Muscle layer of duodenum (tissue), 2 donors: ENCODE measurements around the gene TMEM201.
A peak's percentile ranks its signal among the peaks of the same experiment; 100 is the strongest.

Experiments
- H3K27ac ChIP-seq: one replicate; pipeline ENCODE4 v1.7.0; 2013; ENCODE audit warnings: mild to moderate bottlenecking, low read length
- H3K27me3 ChIP-seq: one replicate; pipeline ENCODE4 v1.7.0; 2013; ENCODE audit warnings: low read depth, mild to moderate bottlenecking, control low read depth, low read length
- H3K36me3 ChIP-seq, 2 donors: one replicate each; pipeline ENCODE4 v1.7.0; 2013; ENCODE audit warnings: low read length in 2 of 2, control low read depth in 1 of 2, mild to moderate bottlenecking in 1 of 2; ENCODE audit not compliant: insufficient read depth in 2 of 2, control insufficient read depth in 1 of 2
- H3K4me1 ChIP-seq, 2 donors: one replicate each; pipeline ENCODE4 v1.7.0; 2013; ENCODE audit warnings: low read length in 2 of 2, mild to moderate bottlenecking in 2 of 2, control low read depth in 1 of 2, moderate library complexity in 1 of 2; ENCODE audit not compliant: insufficient read depth in 2 of 2, control insufficient read depth in 1 of 2
- H3K4me3 ChIP-seq, 2 donors: one replicate each; pipeline ENCODE4 v1.7.0; 2013; ENCODE audit warnings: low read length in 2 of 2, low read depth in 1 of 2, mild to moderate bottlenecking in 1 of 2
- H3K9me3 ChIP-seq, 2 donors: one replicate each; pipeline ENCODE4 v1.7.0; 2013; ENCODE audit warnings: low read length in 2 of 2, control low read depth in 1 of 2, mild to moderate bottlenecking in 1 of 2; ENCODE audit not compliant: control insufficient read depth in 1 of 2
- donor health status: healthy.

TMEM201 gene

DNA sequence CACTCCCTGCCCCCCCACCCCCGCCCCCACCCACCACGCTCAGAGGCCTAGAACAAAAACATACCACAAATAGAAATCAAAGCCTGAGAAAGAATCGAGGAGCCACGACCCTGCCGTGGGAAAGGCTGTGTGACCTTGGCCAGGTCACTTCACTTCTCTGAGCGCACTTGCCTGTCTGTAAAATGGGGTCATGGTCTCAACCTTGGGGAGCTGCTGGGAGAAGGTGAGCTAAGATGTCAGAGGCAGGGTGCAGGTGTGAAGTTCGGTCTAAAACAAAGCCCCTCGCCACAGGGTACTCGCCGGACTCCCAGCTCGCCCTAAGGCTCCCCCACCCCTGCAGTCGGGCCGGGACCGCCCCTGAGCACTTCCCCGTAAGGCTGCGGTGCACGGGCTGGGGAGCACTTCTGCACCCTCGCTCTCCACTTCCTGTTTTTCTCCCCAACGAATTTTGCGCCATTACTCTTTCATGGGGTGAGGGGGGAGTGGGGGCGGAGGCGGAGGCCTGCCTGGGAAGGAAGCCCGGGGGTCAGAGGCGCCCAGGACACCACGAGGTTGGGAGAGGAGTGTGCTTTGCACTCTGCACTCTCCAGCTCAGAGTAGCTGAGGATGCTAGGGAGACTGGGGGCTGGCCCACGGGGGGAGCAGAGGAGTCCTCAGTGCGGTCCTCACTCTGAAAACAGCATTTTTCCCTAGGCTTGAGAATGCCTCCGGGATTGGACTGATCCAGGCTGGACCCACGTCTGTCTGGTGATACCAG is 40.9 kb downstream of the TMEM201 start:
- Histone ChIP-seq H3K27ac (peak overlapping the region; percentile 56), H3K4me1 (peaks cover 0 to 7% of the 10 kb centered on the region in 2 donors)

DNA sequence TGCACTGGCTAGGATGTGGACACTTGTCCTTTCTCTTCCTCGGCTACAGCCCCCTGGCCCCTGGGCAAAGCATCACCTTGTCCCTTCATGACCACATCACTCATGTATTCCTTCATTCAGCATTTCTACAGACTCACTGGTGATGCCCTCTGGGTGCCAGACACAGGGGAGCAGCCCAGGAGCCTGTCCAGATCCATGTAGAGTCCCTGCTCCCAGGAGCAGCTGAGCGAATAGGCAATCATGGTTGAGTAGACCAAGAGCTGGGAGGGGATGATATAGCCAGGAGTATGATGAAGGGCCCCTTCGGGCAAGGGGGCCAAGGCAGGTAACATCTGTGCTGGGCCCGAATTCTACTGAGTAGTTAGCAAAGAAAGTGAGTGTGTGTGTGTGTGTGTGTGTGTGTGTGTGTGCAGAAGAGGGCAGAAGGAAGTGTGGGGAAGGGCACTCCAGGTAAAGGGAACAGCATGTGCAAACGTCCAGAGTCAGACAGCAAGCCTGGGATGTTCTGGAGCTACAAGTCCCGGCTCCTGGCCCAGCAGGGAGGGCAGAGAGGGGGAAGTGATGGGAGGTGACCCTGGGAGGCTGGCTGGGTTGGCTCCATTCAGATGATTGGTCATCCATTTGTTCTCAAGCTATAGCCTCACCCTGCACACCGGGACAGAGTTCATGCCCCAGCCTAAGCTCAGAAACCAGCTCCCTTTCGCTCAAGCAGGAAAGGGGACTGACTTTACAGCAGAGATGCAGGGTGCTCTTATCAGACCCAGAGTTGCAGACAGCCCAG is 41.8 kb downstream of the TMEM201 start:
- no peaks in the 10 kb centered on the region for H3K36me3 ChIP-seq
- peaks cover 0 to 7% of the 10 kb centered on the region in 2 donors for H3K4me1 ChIP-seq
- H3K9me3 ChIP-seq = no peaks in the 10 kb centered on the region
- no peak overlapping the region for H3K4me3 ChIP-seq
- H3K27ac ChIP-seq = peak overlapping the region; percentile 56
- H3K27me3 ChIP-seq = no peaks in the 10 kb centered on the region

More for the DNA sequence above, 40.9 kb downstream of the TMEM201 start:
- H3K36me3 ChIP-seq = no peaks in the 10 kb centered on the region
- peak overlapping the region in 1 of 2 donors; percentile 29 for H3K4me3 ChIP-seq
- H3K27me3 ChIP-seq = no peaks in the 10 kb centered on the region
- H3K9me3 ChIP-seq = no peaks in the 10 kb centered on the region

DNA sequence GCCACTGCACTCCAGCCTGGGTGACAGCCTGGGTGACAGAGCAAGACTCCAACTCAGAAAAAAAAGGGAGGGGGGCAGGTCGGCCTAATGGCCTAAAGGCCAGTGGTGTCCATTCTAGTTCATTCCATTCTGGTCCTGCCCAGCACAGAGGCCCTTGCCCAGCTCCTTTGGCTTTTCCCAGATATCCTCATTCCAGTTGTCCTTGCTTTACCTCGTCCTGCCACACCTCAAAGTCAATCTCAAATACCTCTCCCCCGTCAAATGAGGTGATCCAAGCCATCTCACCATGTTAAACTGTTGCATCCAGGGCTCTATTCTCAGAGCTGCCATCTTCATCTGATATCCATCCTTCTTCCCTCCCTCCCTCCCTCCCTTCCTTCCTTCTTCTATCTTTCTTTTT is 42.9 kb downstream of the TMEM201 start:
- no peaks in the 10 kb centered on the region for H3K9me3 ChIP-seq
- no peaks in the 10 kb centered on the region for H3K36me3 ChIP-seq
- peaks cover 0 to 3% of the 10 kb centered on the region in 2 donors for H3K4me1 ChIP-seq
- no peak overlapping the region for H3K4me3 ChIP-seq
- H3K27ac ChIP-seq = no peak overlapping the region
- no peaks in the 10 kb centered on the region for H3K27me3 ChIP-seq

- Histone ChIP-seq H3K36me3 (no peaks in the 10 kb centered on the region), H3K4me1 (no peaks in the 10 kb centered on the region), H3K9me3 (peaks cover 0 to 3% of the 10 kb centered on the region in 2 donors), H3K27me3 (no peaks in the 10 kb centered on the region), H3K27ac (no peak overlapping the region), H3K4me3 (no peak overlapping the region)
Observed at GRCh38 chr1:9633493-9633892, 44.8 kb downstream of the TMEM201 start.

- H3K36me3 ChIP-seq = no peaks in the 10 kb centered on the region
Observed at GRCh38 chr1:9634582-9634981, 45.9 kb downstream of the TMEM201 start.

DNA sequence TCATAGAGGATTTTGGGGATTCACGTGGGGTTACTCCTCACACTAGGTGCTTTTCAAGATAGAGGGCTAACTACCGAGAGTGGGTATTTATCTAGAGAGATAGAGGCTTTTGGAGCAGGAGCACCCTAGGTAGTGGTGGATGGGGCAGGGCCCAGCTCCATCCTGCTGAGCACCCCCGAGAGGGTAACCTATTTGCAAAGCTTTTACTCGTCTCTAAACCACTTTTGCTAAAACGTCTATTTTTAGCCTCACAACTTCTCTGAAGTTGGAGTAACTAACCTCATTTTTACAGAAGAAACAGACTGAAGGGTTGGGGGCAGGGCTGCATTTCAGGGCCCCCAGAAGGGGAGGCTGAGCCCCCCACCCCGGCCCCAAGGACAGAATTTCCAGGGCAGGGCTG is 50.5 kb downstream of the TMEM201 start:
- Histone ChIP-seq H3K4me3 (no peak overlapping the region), H3K27ac (no peak overlapping the region), H3K36me3 (no peaks in the 10 kb centered on the region), H3K27me3 (no peaks in the 10 kb centered on the region), H3K4me1 (no peaks in the 10 kb centered on the region), H3K9me3 (peaks cover 0 to 3% of the 10 kb centered on the region in 2 donors)

More at GRCh38 chr1:9634582-9634981, 45.9 kb downstream of the TMEM201 start:
- Histone ChIP-seq H3K27ac (no peak overlapping the region), H3K4me1 (no peaks in the 10 kb centered on the region), H3K27me3 (no peaks in the 10 kb centered on the region), H3K4me3 (no peak overlapping the region), H3K9me3 (peaks cover 0 to 3% of the 10 kb centered on the region in 2 donors)

DNA sequence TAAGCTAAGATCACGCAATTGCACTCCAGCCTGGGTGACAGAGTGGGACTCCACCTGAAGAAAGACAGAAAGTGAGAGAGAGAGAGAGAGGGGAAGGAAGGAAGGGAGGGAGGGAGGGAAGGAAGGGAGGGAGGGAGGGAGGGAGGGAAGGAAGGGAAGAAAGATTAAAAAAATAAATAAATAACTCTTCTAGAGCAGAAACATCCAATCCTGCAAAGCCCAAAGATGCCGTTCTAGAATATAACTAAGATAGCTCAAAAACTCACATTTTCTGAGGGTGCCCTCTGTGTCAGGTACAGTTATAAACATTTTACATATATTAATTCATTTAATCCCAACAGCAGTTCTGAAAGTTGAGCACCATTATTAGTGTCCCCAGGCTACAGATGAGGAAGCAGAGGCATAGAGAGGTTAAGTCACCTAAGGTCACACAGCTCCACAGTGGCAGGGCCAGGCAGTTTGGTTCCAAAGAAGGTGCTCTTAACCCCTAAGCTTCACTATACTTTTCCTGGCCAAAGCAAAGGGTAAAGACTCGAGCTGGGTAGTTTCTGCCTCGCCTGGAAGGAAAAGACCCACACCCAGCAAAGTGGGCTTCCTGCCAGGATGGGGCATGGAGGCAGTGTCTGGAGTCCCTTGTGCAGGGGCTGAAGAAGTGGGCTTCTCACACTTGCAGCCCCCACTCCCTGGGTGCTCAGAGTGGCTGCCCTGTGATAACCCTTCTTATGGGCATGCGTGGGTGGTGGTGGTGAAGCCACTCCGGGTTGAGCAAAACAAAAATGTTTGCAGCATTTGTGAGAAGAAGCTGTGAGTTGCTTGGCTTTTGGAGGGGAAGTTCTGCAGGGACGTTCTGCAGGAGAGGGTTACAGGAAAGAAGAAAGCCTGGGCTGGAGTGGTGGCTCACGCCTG is 54.9 kb downstream of the TMEM201 start:
- no peaks in the 10 kb centered on the region for H3K36me3 ChIP-seq

GRCh38 chr1:9646037-9646436 is 57.3 kb downstream of the TMEM201 start:
- Histone ChIP-seq H3K9me3 (no peaks in the 10 kb centered on the region), H3K36me3 (no peaks in the 10 kb centered on the region), H3K4me3 (no peak overlapping the region), H3K27ac (no peak overlapping the region), H3K27me3 (no peaks in the 10 kb centered on the region), H3K4me1 (no peaks in the 10 kb centered on the region)

More for the DNA sequence above, 54.9 kb downstream of the TMEM201 start:
- Histone ChIP-seq H3K4me1 (no peaks in the 10 kb centered on the region), H3K9me3 (no peaks in the 10 kb centered on the region), H3K4me3 (no peak overlapping the region), H3K27me3 (no peaks in the 10 kb centered on the region), H3K27ac (no peak overlapping the region)

DNA sequence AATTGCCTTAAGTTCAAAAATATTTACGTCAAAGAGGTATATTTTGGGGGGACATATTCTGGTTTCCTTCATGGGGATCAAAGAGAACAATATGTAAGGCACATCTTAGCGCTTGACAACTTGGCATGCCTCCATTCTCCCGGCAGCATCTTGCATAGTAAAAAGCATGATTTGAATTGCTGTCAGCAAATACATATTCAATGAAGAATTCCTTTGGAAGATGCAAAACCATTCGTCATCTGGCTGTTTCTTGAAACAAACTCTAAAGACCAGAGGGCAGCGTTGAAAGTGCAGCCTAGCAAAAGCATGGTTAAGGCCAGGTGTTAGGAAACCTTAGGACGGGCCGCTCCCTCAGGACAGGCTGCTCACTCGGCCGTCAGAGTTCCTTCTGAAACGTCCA is 59.5 kb downstream of the TMEM201 start:
- H3K4me1 ChIP-seq = peaks cover 0 to 16% of the 10 kb centered on the region in 2 donors
- no peak overlapping the region for H3K4me3 ChIP-seq
- no peaks in the 10 kb centered on the region for H3K36me3 ChIP-seq
- no peaks in the 10 kb centered on the region for H3K27me3 ChIP-seq
- H3K9me3 ChIP-seq = no peaks in the 10 kb centered on the region
- no peak overlapping the region for H3K27ac ChIP-seq

- Histone ChIP-seq H3K4me3 (no peak overlapping the region), H3K4me1 (peaks cover 0 to 16% of the 10 kb centered on the region in 2 donors), H3K27me3 (no peaks in the 10 kb centered on the region), H3K36me3 (no peaks in the 10 kb centered on the region), H3K27ac (no peak overlapping the region), H3K9me3 (no peaks in the 10 kb centered on the region)
Observed at GRCh38 chr1:9649769-9650168, 61.1 kb downstream of the TMEM201 start.

GRCh38 chr1:9651220-9651564 is 62.5 kb downstream of the TMEM201 start:
- H3K36me3 ChIP-seq = no peaks in the 10 kb centered on the region
- peak overlapping the region; percentile 11 to 62 for H3K4me3 ChIP-seq
- H3K27me3 ChIP-seq = no peaks in the 10 kb centered on the region
- H3K4me1 ChIP-seq = peaks cover 0 to 16% of the 10 kb centered on the region in 2 donors
- no peak overlapping the region for H3K27ac ChIP-seq
- H3K9me3 ChIP-seq = no peaks in the 10 kb centered on the region
